ENCODE measurements around the gene CAPN9. TPM values are rescaled to one million over a fixed set of nuclear protein-coding genes. Genes with fewer than 3 reads are reported as not detected.
"Not testable (repeated sequence)": the region's sequence is repeated elsewhere in the genome, so short reads cannot be mapped to it uniquely, and the experiment has no call there.

CAPN9 gene, protein sequence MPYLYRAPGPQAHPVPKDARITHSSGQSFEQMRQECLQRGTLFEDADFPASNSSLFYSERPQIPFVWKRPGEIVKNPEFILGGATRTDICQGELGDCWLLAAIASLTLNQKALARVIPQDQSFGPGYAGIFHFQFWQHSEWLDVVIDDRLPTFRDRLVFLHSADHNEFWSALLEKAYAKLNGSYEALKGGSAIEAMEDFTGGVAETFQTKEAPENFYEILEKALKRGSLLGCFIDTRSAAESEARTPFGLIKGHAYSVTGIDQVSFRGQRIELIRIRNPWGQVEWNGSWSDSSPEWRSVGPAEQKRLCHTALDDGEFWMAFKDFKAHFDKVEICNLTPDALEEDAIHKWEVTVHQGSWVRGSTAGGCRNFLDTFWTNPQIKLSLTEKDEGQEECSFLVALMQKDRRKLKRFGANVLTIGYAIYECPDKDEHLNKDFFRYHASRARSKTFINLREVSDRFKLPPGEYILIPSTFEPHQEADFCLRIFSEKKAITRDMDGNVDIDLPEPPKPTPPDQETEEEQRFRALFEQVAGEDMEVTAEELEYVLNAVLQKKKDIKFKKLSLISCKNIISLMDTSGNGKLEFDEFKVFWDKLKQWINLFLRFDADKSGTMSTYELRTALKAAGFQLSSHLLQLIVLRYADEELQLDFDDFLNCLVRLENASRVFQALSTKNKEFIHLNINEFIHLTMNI
- not detected in 3 replicates for polyA plus RNA-seq
- polyA plus RNA-seq (2011; ENCODE audit: low read depth): not detected
- not detected in 2 replicates for polyA plus RNA-seq (2011; cell fraction: cytosol; rRNA removed)
- polyA plus RNA-seq (2011; cell fraction: nucleus; rRNA removed): not detected in 2 replicates
- polyA plus RNA-seq (2012; ENCODE audit: low replicate concordance): not detected in 2 replicates
- not detected in 3 replicates for polyA minus RNA-seq
- polyA minus RNA-seq (2011; cell fraction: cytosol; rRNA and poly(A)+ RNA removed): not detected
- not detected in 2 replicates for polyA minus RNA-seq (2011; cell fraction: nucleus; rRNA and poly(A)+ RNA removed)

GRCh38 chr1:230747127-230747730 lies at the start of gene CAPN9:
CAPN9 (plus strand) TSS chr1:230747388; CDS start chr1:230747497, 109 bp downstream.
- Histone ChIP-seq H3K9me3 (ENCODE audit: control insufficient read depth, low read depth, low read length) (no peaks in the 10 kb centered on the region), H3K4me2 (ENCODE audit: control insufficient read depth, extremely low read depth, insufficient read depth, low read depth, low read length) (no peak within 1 kb of the TSS), H4K20me1 (ENCODE audit: control insufficient read depth, extremely low read depth, insufficient read depth, low read length) (no peaks in the 10 kb centered on the region), H3K4me1 (ENCODE audit: control insufficient read depth, extremely low read depth, insufficient read depth, low read length) (no peaks in the 10 kb centered on the region), H3K27me3 (ENCODE audit: control insufficient read depth, extremely low read depth, insufficient read depth, low read length) (peaks cover 4% of the 10 kb centered on the region), H3K79me2 (ENCODE audit: control insufficient read depth, insufficient read depth, low read length) (no peaks in the 10 kb centered on the region), H2AFZ (ENCODE audit: control insufficient read depth, low read length) (no peak within 1 kb of the TSS), H3K36me3 (ENCODE audit: control insufficient read depth in 2 of 2, extremely low read depth in 1 of 2, insufficient read depth in 2 of 2, low read length in 2 of 2) (no peaks in the 10 kb centered on the region), H3K9ac (ENCODE audit: control insufficient read depth, extremely low read depth, insufficient read depth, low read length) (no peak within 1 kb of the TSS), H3K27ac (ENCODE audit: control insufficient read depth, insufficient read depth, low read length) (no peak within 1 kb of the TSS), H3K9me1 (ENCODE audit: control insufficient read depth, extremely low read depth, insufficient read depth, low read length) (no peaks in the 10 kb centered on the region), H3K4me3 (ENCODE audit: control insufficient read depth in 2 of 3, extremely low read depth in 1 of 3, insufficient read depth in 2 of 3, low read depth in 1 of 3, low read length in 3 of 3) (no peak within 1 kb of the TSS)
- no peak for FAIRE-seq
- DNase-seq (ENCODE audit: low read depth, low spot score): no peak
- dilution Hi-C loops (cut with MboI; ENCODE audit: extremely low pct_ligation_motif_present, low sequenced_read_pairs): no loop called here
- no peak for TF ChIP-seq CTCF (optimal IDR thresholded peaks at IDR 0.05 in 1 of 3, IDR thresholded peaks at IDR 0.05 in 1 of 3, conservative IDR thresholded peaks at IDR 0.05 in 1 of 3; ENCODE audit: extremely low read depth in 1 of 3, insufficient read depth in 2 of 3, low read length in 3 of 3)
- TF ChIP-seq EZH2 (IDR thresholded peaks at IDR 0.05; ENCODE audit: low read length): no peak

- Histone ChIP-seq H3K4me3 (ENCODE audit: control insufficient read depth in 2 of 3, extremely low read depth in 1 of 3, insufficient read depth in 2 of 3, low read depth in 1 of 3, low read length in 3 of 3) (no peak overlapping the region), H3K36me3 (ENCODE audit: control insufficient read depth in 2 of 2, extremely low read depth in 1 of 2, insufficient read depth in 2 of 2, low read length in 2 of 2) (peaks cover 0 to 4% of the 10 kb centered on the region in 2 experiments), H3K4me2 (ENCODE audit: control insufficient read depth, extremely low read depth, insufficient read depth, low read depth, low read length) (no peak overlapping the region), H2AFZ (ENCODE audit: control insufficient read depth, low read length) (no peak overlapping the region), H3K9ac (ENCODE audit: control insufficient read depth, extremely low read depth, insufficient read depth, low read length) (no peak overlapping the region), H3K9me3 (ENCODE audit: control insufficient read depth, low read depth, low read length) (no peaks in the 10 kb centered on the region), H3K79me2 (ENCODE audit: control insufficient read depth, insufficient read depth, low read length) (no peaks in the 10 kb centered on the region), H3K4me1 (ENCODE audit: control insufficient read depth, extremely low read depth, insufficient read depth, low read length) (no peaks in the 10 kb centered on the region), H3K27me3 (ENCODE audit: control insufficient read depth, extremely low read depth, insufficient read depth, low read length) (peaks cover 12% of the 10 kb centered on the region), H4K20me1 (ENCODE audit: control insufficient read depth, extremely low read depth, insufficient read depth, low read length) (no peaks in the 10 kb centered on the region), H3K9me1 (ENCODE audit: control insufficient read depth, extremely low read depth, insufficient read depth, low read length) (no peaks in the 10 kb centered on the region), H3K27ac (ENCODE audit: control insufficient read depth, insufficient read depth, low read length) (no peak overlapping the region)
- FAIRE-seq: no peak
- dilution Hi-C loops (cut with MboI; ENCODE audit: extremely low pct_ligation_motif_present, low sequenced_read_pairs): no loop called here
- DNase-seq (ENCODE audit: low read depth, low spot score): no peak
- TF ChIP-seq CTCF (optimal IDR thresholded peaks at IDR 0.05 in 1 of 3, IDR thresholded peaks at IDR 0.05 in 1 of 3, conservative IDR thresholded peaks at IDR 0.05 in 1 of 3; ENCODE audit: extremely low read depth in 1 of 3, insufficient read depth in 2 of 3, low read length in 3 of 3) (peak in 1 of 3 experiments; percentile 21), EZH2 (IDR thresholded peaks at IDR 0.05; ENCODE audit: low read length) (no peak)
Measured at GRCh38 chr1:230698130-230698529, 49.1 kb upstream of the CAPN9 start.

DNA sequence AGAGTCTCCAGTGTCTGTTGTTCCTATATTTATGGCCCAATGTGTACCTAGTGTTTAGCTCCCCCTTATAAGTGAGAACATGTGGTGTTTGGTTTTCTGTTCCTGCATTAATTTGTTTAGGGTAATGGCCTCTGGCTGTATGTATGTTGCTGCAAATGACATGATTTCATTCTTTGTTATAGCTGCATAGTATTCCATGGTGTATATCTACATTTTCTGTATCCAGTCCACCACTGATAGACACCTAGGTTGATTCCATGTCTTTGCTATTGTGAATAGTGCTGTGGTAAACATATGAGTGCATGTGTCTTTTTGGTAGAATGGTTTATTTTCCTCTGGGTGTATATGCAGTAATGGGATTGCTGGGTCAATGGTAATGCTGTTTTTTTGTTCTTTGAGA lies 48.2 kb upstream of the CAPN9 start:
- H3K79me2 ChIP-seq (ENCODE audit: control insufficient read depth, insufficient read depth, low read length); H3K9ac ChIP-seq (ENCODE audit: control insufficient read depth, extremely low read depth, insufficient read depth, low read length); H3K27ac ChIP-seq (ENCODE audit: control insufficient read depth, insufficient read depth, low read length); FAIRE-seq; H2AFZ ChIP-seq (ENCODE audit: control insufficient read depth, low read length); dilution Hi-C loops (cut with MboI; ENCODE audit: extremely low pct_ligation_motif_present, low sequenced_read_pairs); H3K36me3 ChIP-seq (ENCODE audit: control insufficient read depth in 2 of 2, extremely low read depth in 1 of 2, insufficient read depth in 2 of 2, low read length in 2 of 2); H3K4me1 ChIP-seq (ENCODE audit: control insufficient read depth, extremely low read depth, insufficient read depth, low read length); H3K9me3 ChIP-seq (ENCODE audit: control insufficient read depth, low read depth, low read length); H3K4me2 ChIP-seq (ENCODE audit: control insufficient read depth, extremely low read depth, insufficient read depth, low read depth, low read length); DNase-seq (ENCODE audit: low read depth, low spot score); H3K9me1 ChIP-seq (ENCODE audit: control insufficient read depth, extremely low read depth, insufficient read depth, low read length); H3K4me3 ChIP-seq (ENCODE audit: control insufficient read depth in 2 of 3, extremely low read depth in 1 of 3, insufficient read depth in 2 of 3, low read depth in 1 of 3, low read length in 3 of 3); H4K20me1 ChIP-seq (ENCODE audit: control insufficient read depth, extremely low read depth, insufficient read depth, low read length): not testable (repeated sequence)
- H3K27me3 ChIP-seq (ENCODE audit: control insufficient read depth, extremely low read depth, insufficient read depth, low read length): peaks cover 12% of the 10 kb centered on the region
